Right lobe of liver (tissue), 6 donors: ENCODE measurements around the gene MED9. TPM values are rescaled to one million over a fixed set of nuclear protein-coding genes. Genes with fewer than 3 reads are reported as not detected.

Source experiments
- ATAC-seq, 4 donors: fragments of 200-7000 bp; cut with Tn5 transposase; one replicate each; pipeline ENCODE4 v1.9.1; 2020; ENCODE audit warnings: mild to moderate bottlenecking in 4 of 4, moderate library complexity in 4 of 4
- DNase-seq, 3 donors: peaks; one replicate each; pipeline ENCODE4 v3.0.0-alpha.2; 2020
- H3K27ac ChIP-seq, 3 donors: fragments of 200-600 bp; one replicate each; pipeline ENCODE4 v1.8.0; 2022
- H3K27me3 ChIP-seq, 2 donors: fragments of 200-600 bp; one replicate each; pipeline ENCODE4 v1.8.0; 2022
- H3K36me3 ChIP-seq, 4 donors: fragments of 200-600 bp; sonication (generic) in 1 of 4; one replicate each; pipeline versions ENCODE4 v1.5.1 to v1.8.0; 2017 to 2022; ENCODE audit warnings: control low read depth in 1 of 4
- H3K4me1 ChIP-seq, 4 donors: fragments of 200-600 bp; sonication (generic) in 1 of 4; one replicate each; pipeline versions ENCODE4 v1.5.1 to v1.8.0; 2017 to 2022; ENCODE audit warnings: control low read depth in 1 of 4
- H3K4me3 ChIP-seq, 3 donors: fragments of 200-600 bp; one replicate each; pipeline ENCODE4 v1.8.0; 2022
- H3K9me3 ChIP-seq, 4 donors: fragments of 200-600 bp; sonication (generic) in 1 of 4; one replicate each; pipeline versions ENCODE4 v1.5.1 to v1.8.0; 2017 to 2022; ENCODE audit warnings: control low read depth in 1 of 4
- CTCF ChIP-seq, 4 donors: fragments of 200-600 bp in 3 of 4; fragments of 450-650 bp in 1 of 4; IDR thresholded peaks; one replicate each; pipeline versions ENCODE4 v1.5.1 to v1.8.0; 2016 to 2022; ENCODE audit warnings: antibody characterized with exemption in 4 of 4, mild to moderate bottlenecking in 2 of 4
- POLR2A ChIP-seq: fragments of 450-650 bp; IDR thresholded peaks from one replicate; pipeline ENCODE4 v1.6.1; 2017; ENCODE audit warnings: antibody characterized with exemption, mild to moderate bottlenecking
- WGBS: methylation state at CpG from one replicate; pipeline ENCODE4 v1.1.6; 2018; ENCODE audit warnings: low coverage, low lambda C conversion rate; ENCODE audit not compliant: insufficient coverage; ENCODE audit errors: missing lambda C conversion rate; 5-methylcytosine and 5-hydroxymethylcytosine counted together
- intact Hi-C, 2 donors: fragments of 100-400 bp; cut with DNase I; formaldehyde crosslinking; loops; one replicate each; pipeline versions ENCODE4 v1.11.2 to v1.14.1; 2022
- total RNA-seq, 6 experiments: library from RNA; depleted of rRNA in 2 of 6; stranded (reverse); fragments of >200 nt in 2 of 6; fragmentation: NEBNext Ultra II Directional in 3 of 6; extraction: Animal tissue kit (Norgen Biotek cat#: 25700) in 3 of 6; gene quantifications; one replicate each; pipeline versions ENCODE4 v1.1.0 to v1.2.4, GENCODE V29; 2016 to 2023
- donor health status: DM: no; HTN: yes; CAD: no.
- donor health status: DM: no; HTN: no; CAD: no.
- donor health status: DM: no; HTN: no; CAD: no.
- donor health status: DM: no; HTN: yes; CAD: no.
- donor health status: DM: no; HTN: yes; CAD: no.

Gene MED9
- total RNA-seq, 6 experiments from 2014 or later = 5.7 to 24.4 (median 12.4) TPM

DNA sequence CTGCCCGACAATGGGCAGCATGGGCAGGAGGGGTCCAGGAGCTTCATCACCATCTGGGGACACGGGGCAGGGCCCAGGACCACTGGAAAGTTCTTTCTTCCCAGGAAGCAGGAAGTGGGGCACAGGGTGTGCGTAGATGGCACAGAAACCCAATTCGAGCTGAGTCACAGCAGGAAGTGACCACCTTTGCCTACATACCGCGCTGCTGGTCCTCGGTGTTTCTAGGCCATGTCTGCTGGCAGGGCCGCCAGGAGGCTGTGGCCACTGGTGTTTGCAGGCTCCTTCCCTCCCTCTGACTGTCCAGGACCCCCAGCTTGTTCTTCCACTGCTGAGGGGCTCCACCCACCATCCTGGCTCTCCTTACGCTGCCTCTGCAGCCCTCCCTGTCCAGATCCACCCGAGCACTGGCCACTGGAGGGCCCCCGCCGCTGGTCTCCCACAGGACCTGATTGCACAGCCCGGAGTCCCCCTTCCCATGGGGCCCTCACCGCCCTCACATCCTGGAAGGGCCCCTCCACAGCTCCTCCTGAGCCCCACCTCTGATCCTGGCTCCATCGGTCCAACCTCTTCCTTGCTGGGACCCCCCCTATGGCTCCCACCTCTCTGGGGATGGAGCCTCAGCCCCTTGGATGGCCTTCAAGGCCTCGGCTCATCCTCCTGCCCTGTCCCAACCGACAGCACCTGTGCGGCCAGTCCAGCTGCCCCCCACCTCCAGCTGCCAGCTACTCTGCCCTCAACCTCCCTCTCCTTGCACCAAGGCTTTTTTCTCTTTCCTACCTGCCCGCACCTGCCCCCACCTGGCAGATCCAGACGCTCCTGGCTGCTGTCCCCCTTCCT lies 33.9 kb downstream of the MED9 start:
- Histone ChIP-seq H3K4me1 (no peaks in the 10 kb centered on the region), H3K27ac (no peak overlapping the region), H3K9me3 (no peaks in the 10 kb centered on the region), H3K27me3 (no peaks in the 10 kb centered on the region), H3K36me3 (peaks cover 0 to 2% (median 0%) of the 10 kb centered on the region in 4 donors), H3K4me3 (no peak overlapping the region)
- ATAC-seq (no peak), DNase-seq (peak in 2 of 3 donors; percentile 14 to 44)
- intact Hi-C loops = loop anchor here in 1 of 2 donors (10.0 kb wide), 1 partner anchor 134 kb away; no protein-coding TSS in a partner anchor
- 88% methylated on average over 13 of the region's 20 CpGs for WGBS
- TF ChIP-seq CTCF (IDR thresholded peaks at IDR 0.05) (no peak), POLR2A (no peak)

GRCh38 chr17:17511293-17511741 lies 34.5 kb downstream of the MED9 start:
- H3K4me1 ChIP-seq = no peaks in the 10 kb centered on the region
- H3K27ac ChIP-seq = no peak overlapping the region
- intact Hi-C loops = loop anchor here in 1 of 2 donors (10.0 kb wide), 1 partner anchor 133 kb away; no protein-coding TSS in a partner anchor
- no CpG with 5 or more reads among the region's 12 CpGs for whole genome bisulfite sequencing
- peaks cover 0 to 2% (median 0%) of the 10 kb centered on the region in 4 donors for H3K36me3 ChIP-seq
- no peak overlapping the region for H3K4me3 ChIP-seq
- no peaks in the 10 kb centered on the region for H3K27me3 ChIP-seq
- no peak for ATAC-seq
- DNase-seq = peak in 2 of 3 donors; percentile 16 to 38
- no peaks in the 10 kb centered on the region for H3K9me3 ChIP-seq
- TF ChIP-seq CTCF (IDR thresholded peaks at IDR 0.05) (no peak), POLR2A (no peak)

GRCh38 chr17:17511881-17512858 lies 35.4 kb downstream of the MED9 start:
- intact Hi-C loops = loop anchor here in 1 of 2 donors (10.0 kb wide), 1 partner anchor 133 kb away; no protein-coding TSS in a partner anchor
- DNase-seq (peak in 2 of 3 donors; percentile 14 to 55), ATAC-seq (no peak)
- Histone ChIP-seq H3K4me3 (no peak overlapping the region), H3K27me3 (no peaks in the 10 kb centered on the region), H3K36me3 (peaks cover 0 to 2% (median 0%) of the 10 kb centered on the region in 4 donors), H3K27ac (no peak overlapping the region), H3K4me1 (no peaks in the 10 kb centered on the region), H3K9me3 (no peaks in the 10 kb centered on the region)
- no peak for TF ChIP-seq CTCF (IDR thresholded peaks at IDR 0.05)
- TF ChIP-seq POLR2A = no peak
- WGBS = 86% methylated on average over 1 of the region's 29 CpGs

DNA sequence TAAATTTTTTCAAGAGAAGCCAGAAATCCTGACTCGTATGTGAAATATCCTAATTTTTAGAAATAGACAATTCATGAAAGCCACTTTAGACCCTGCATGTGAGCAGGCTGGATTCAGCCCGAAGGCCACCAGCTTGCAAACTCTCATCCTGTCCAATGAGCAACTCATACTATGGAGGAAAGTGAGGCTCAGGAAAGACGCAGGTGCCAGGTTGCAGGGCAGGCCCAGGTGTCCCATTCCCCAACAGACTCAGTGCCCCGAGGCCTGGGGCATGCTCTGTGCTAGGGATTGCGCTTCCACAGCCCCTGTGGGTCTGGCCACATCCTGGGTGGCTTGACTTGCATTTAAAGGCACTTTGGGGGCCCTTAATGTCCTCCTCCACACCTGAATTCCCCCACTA lies 36.1 kb downstream of the MED9 start:
- no peaks in the 10 kb centered on the region for H3K9me3 ChIP-seq
- H3K4me3 ChIP-seq = no peak overlapping the region
- WGBS = 100% methylated on average over 4 of the region's 5 CpGs
- no peak overlapping the region for H3K27ac ChIP-seq
- ATAC-seq (no peak), DNase-seq (no peak)
- H3K36me3 ChIP-seq = peaks cover 0 to 2% (median 0%) of the 10 kb centered on the region in 4 donors
- H3K4me1 ChIP-seq = no peaks in the 10 kb centered on the region
- intact Hi-C loops = loop anchor here in 1 of 2 donors (10.0 kb wide), 1 partner anchor 132 kb away; no protein-coding TSS in a partner anchor
- no peaks in the 10 kb centered on the region for H3K27me3 ChIP-seq
- no peak for TF ChIP-seq CTCF (IDR thresholded peaks at IDR 0.05)
- no peak for TF ChIP-seq POLR2A
